ENCODE measurements around the gene ZBTB7C.

The ZBTB7C gene

GRCh38 chr18:48084041-48084757 lies 325.0 kb downstream of the ZBTB7C start:
- no peak for DNase-seq (ENCODE audit: low spot score)

GRCh38 chr18:48080546-48080945 lies 328.6 kb downstream of the ZBTB7C start:
- no peak for DNase-seq (ENCODE audit: low spot score)

GRCh38 chr18:48079885-48080284 lies 329.3 kb downstream of the ZBTB7C start:
- no peak for DNase-seq (ENCODE audit: low spot score)

- DNase-seq (ENCODE audit: low spot score) = no peak
These were observed 330.7 kb downstream of the ZBTB7C start for GRCh38 chr18:48078448-48078847.

- DNase-seq (ENCODE audit: low spot score) = no peak
These were observed 331.9 kb downstream of the ZBTB7C start for GRCh38 chr18:48077291-48077690.

GRCh38 chr18:48076461-48076860 lies 332.7 kb downstream of the ZBTB7C start:
- no peak for DNase-seq (ENCODE audit: low spot score)

- DNase-seq (ENCODE audit: low spot score) = no peak
These were observed 333.5 kb downstream of the ZBTB7C start for GRCh38 chr18:48075707-48076093.

GRCh38 chr18:48074929-48075706 lies 334.1 kb downstream of the ZBTB7C start:
- DNase-seq (ENCODE audit: low spot score) = peak; percentile 61

GRCh38 chr18:48073211-48073930 lies 335.8 kb downstream of the ZBTB7C start:
- DNase-seq (ENCODE audit: low spot score) = no peak

GRCh38 chr18:48072428-48073204 lies 336.6 kb downstream of the ZBTB7C start:
- no peak for DNase-seq (ENCODE audit: low spot score)

GRCh38 chr18:48068916-48069445 lies 340.2 kb downstream of the ZBTB7C start:
- no peak for DNase-seq (ENCODE audit: low spot score)

- peak; percentile 25 for DNase-seq (ENCODE audit: low spot score)
These were observed 342.9 kb downstream of the ZBTB7C start for GRCh38 chr18:48066225-48066652.

- no peak for DNase-seq (ENCODE audit: low spot score)
These were observed 343.6 kb downstream of the ZBTB7C start for GRCh38 chr18:48065601-48065995.

- no peak for DNase-seq (ENCODE audit: low spot score)
These were observed 344.1 kb downstream of the ZBTB7C start for GRCh38 chr18:48064978-48065600.

- DNase-seq (ENCODE audit: low spot score) = no peak
These were observed 347.2 kb downstream of the ZBTB7C start for GRCh38 chr18:48061781-48062570.

GRCh38 chr18:48060970-48061369 lies 348.2 kb downstream of the ZBTB7C start:
- no peak for DNase-seq (ENCODE audit: low spot score)

- DNase-seq (ENCODE audit: low spot score) = no peak
These were observed 348.8 kb downstream of the ZBTB7C start for GRCh38 chr18:48060346-48060745.

- no peak for DNase-seq (ENCODE audit: low spot score)
These were observed 349.6 kb downstream of the ZBTB7C start for GRCh38 chr18:48059455-48060010.

GRCh38 chr18:48058486-48058885 lies 350.7 kb downstream of the ZBTB7C start:
- no peak for DNase-seq (ENCODE audit: low spot score)

- DNase-seq (ENCODE audit: low spot score) = no peak
These were observed 352.2 kb downstream of the ZBTB7C start for GRCh38 chr18:48057018-48057417.

Measured in Ammon's horn (tissue), 1 donor.